H1 (cell line): ENCODE measurements around the gene F11. TPM values are rescaled to one million over a fixed set of nuclear protein-coding genes. Genes with fewer than 3 reads are reported as not detected.

Source experiments
- CTCF ChIA-PET: fragments of 300-600 bp; sonication (Branson Sonifier 250); formaldehyde crosslinking; loops from one replicate; lab custom pipeline; 2021; ENCODE audit not compliant: partially characterized antibody; lab: Charles Lee
- POLR2A ChIA-PET: fragments of 300-600 bp; sonication (Branson Sonifier 250); formaldehyde crosslinking; loops from one replicate; lab custom pipeline; 2021; ENCODE audit warnings: inconsistent platforms; ENCODE audit not compliant: partially characterized antibody; lab: Charles Lee
- DNase-seq, 2 experiments: peaks; one replicate each; pipeline versions ENCODE4 v3.0.0 to v3.0.0-alpha.2; 2010 to 2022; ENCODE audit warnings: low spot score in 2 of 2, low read depth in 1 of 2, mixed read lengths in 1 of 2
- FAIRE-seq: peaks from 2 replicates; lab custom pipeline; 2011; peaks lifted over from hg19 to GRCh38; lab: Jason Lieb, UNC
- H2AFZ ChIP-seq: 2 replicates; pipeline ENCODE4 v1.8.1; 2012; ENCODE audit warnings: low read length, inconsistent platforms
- H2AK5ac ChIP-seq: 2 replicates; pipeline ENCODE4 v1.6.1; 2013; ENCODE audit warnings: low read depth, low read length
- H2BK120ac ChIP-seq: replicated peaks from 2 replicates; pipeline ENCODE3; 2013; ENCODE audit warnings: low read depth, low read length, inconsistent platforms
- H2BK12ac ChIP-seq: 2 replicates; pipeline ENCODE4 v1.6.1; 2013; ENCODE audit warnings: low read depth, low read length
- H2BK15ac ChIP-seq: 2 replicates; pipeline ENCODE4 v1.6.1; 2013; ENCODE audit warnings: low read length
- H2BK20ac ChIP-seq: 2 replicates; pipeline ENCODE4 v1.6.1; 2013; ENCODE audit warnings: low read length
- H2BK5ac ChIP-seq: 2 replicates; pipeline ENCODE4 v1.6.1; 2013; ENCODE audit warnings: low read depth, low read length
- H3K14ac ChIP-seq: 2 replicates; pipeline ENCODE4 v1.6.1; 2013; ENCODE audit warnings: inconsistent platforms; ENCODE audit not compliant: insufficient read length
- H3K18ac ChIP-seq: 2 replicates; pipeline ENCODE4 v1.6.1; 2013; ENCODE audit warnings: low read length; ENCODE audit errors: extremely low read depth
- H3K23ac ChIP-seq: 2 replicates; pipeline ENCODE4 v1.6.1; 2013; ENCODE audit warnings: inconsistent platforms; ENCODE audit not compliant: insufficient read length
- H3K23me2 ChIP-seq: 2 replicates; pipeline ENCODE4 v1.6.1; 2013; ENCODE audit warnings: low read depth, low read length
- H3K27ac ChIP-seq: 2 replicates; pipeline ENCODE4 v1.6.1; 2011; ENCODE audit warnings: low read depth, low read length, inconsistent platforms
- H3K27me3 ChIP-seq, 4 experiments: replicated peaks in 1 of 4; 1 replicate in 1 of 4; 2 replicates in 3 of 4; pipeline versions ENCODE4 v1.6.1 to v1.8.1; 2011 to 2013; ENCODE audit warnings: low read length in 3 of 4, mild to moderate bottlenecking in 3 of 4, inconsistent platforms in 2 of 4, mixed read lengths in 2 of 4, moderate library complexity in 1 of 4; ENCODE audit not compliant: control insufficient read depth in 3 of 4, insufficient read depth in 3 of 4; ENCODE audit errors: extremely low read depth in 1 of 4
- H3K36me3 ChIP-seq, 4 experiments: 2 replicates each; pipeline versions ENCODE4 v1.6.1 to v1.8.1; 2011 to 2013; ENCODE audit warnings: mild to moderate bottlenecking in 4 of 4, low read length in 3 of 4, moderate library complexity in 2 of 4, control low read depth in 1 of 4, inconsistent platforms in 1 of 4; ENCODE audit not compliant: insufficient read depth in 4 of 4, control insufficient read depth in 2 of 4
- H3K4ac ChIP-seq: replicated peaks from 2 replicates; pipeline ENCODE3; 2013; ENCODE audit warnings: low read length, low read depth, mixed read lengths, inconsistent platforms; ENCODE audit not compliant: insufficient read length
- H3K4me1 ChIP-seq, 4 experiments: replicated peaks in 1 of 4; 1 replicate in 1 of 4; 2 replicates in 3 of 4; pipeline versions ENCODE4 v1.6.1 to v1.8.1; 2011 to 2013; ENCODE audit warnings: low read length in 3 of 4, inconsistent platforms in 2 of 4, mixed read lengths in 1 of 4; ENCODE audit not compliant: insufficient read depth in 4 of 4, control insufficient read depth in 3 of 4
- H3K4me2 ChIP-seq, 2 experiments: 2 replicates each; pipeline versions ENCODE4 v1.6.1 to v1.8.1; 2011 to 2013; ENCODE audit warnings: low read depth in 2 of 2, low read length in 2 of 2, control low read depth in 1 of 2, inconsistent platforms in 1 of 2, mild to moderate bottlenecking in 1 of 2; ENCODE audit not compliant: insufficient read depth in 1 of 2
- H3K4me3 ChIP-seq, 4 experiments: fragments of 200-600, 300-600 bp in 1 of 4; sonication (generic), shearing (Covaris generic), sonication (Bioruptor Twin) in 1 of 4; 2 replicates each; pipeline versions ENCODE4 v1.5.1 to v1.8.1; 2011 to 2016; ENCODE audit warnings: low read length in 4 of 4, low read depth in 3 of 4, control low read depth in 2 of 4, inconsistent platforms in 2 of 4, mild to moderate bottlenecking in 2 of 4, mixed read lengths in 1 of 4, moderate library complexity in 1 of 4; ENCODE audit not compliant: insufficient read depth in 2 of 4; ENCODE audit errors: extremely low read depth in 1 of 4
- H3K56ac ChIP-seq: replicated peaks from 2 replicates; pipeline ENCODE3; 2013; ENCODE audit warnings: low read depth, mild to moderate bottlenecking, mixed read lengths, low read length, inconsistent platforms; ENCODE audit not compliant: insufficient read length
- H3K79me1 ChIP-seq: 2 replicates; pipeline ENCODE4 v1.6.1; 2013; ENCODE audit warnings: low read depth, low read length, control low read depth
- H3K79me2 ChIP-seq, 2 experiments: 2 replicates each; pipeline versions ENCODE4 v1.6.1 to v1.8.1; 2012 to 2013; ENCODE audit warnings: low read length in 2 of 2, mild to moderate bottlenecking in 2 of 2, inconsistent platforms in 1 of 2; ENCODE audit not compliant: insufficient read depth in 2 of 2, control insufficient read depth in 1 of 2
- H3K9ac ChIP-seq, 4 experiments: replicated peaks in 1 of 4; 1 replicate in 1 of 4; 2 replicates in 3 of 4; pipeline versions ENCODE4 v1.6.1 to v1.8.1; 2011 to 2013; ENCODE audit warnings: low read depth in 3 of 4, low read length in 3 of 4, control low read depth in 2 of 4, mild to moderate bottlenecking in 2 of 4, moderate library complexity in 2 of 4, inconsistent platforms in 1 of 4; ENCODE audit errors: extremely low read depth in 1 of 4
- H3K9me3 ChIP-seq, 2 experiments: 2 replicates each; pipeline versions ENCODE4 v1.6.1 to v1.8.1; 2012 to 2013; ENCODE audit warnings: mild to moderate bottlenecking in 2 of 2, moderate library complexity in 2 of 2, control low read depth in 1 of 2, inconsistent platforms in 1 of 2, low read depth in 1 of 2, low read length in 1 of 2, mixed read lengths in 1 of 2; ENCODE audit not compliant: insufficient read depth in 2 of 2
- H4K20me1 ChIP-seq, 2 experiments: replicated peaks in 1 of 2; 2 replicates each; pipeline versions ENCODE3 to v1.8.1; 2011 to 2013; ENCODE audit warnings: inconsistent platforms in 2 of 2, low read length in 2 of 2, mild to moderate bottlenecking in 1 of 2; ENCODE audit not compliant: insufficient read depth in 2 of 2, control insufficient read depth in 1 of 2
- H4K5ac ChIP-seq: 2 replicates; pipeline ENCODE4 v1.6.1; 2013; ENCODE audit warnings: low read length, low read depth, mixed read lengths, inconsistent platforms; ENCODE audit not compliant: insufficient read length
- H4K8ac ChIP-seq: 2 replicates; pipeline ENCODE4 v1.8.0; 2013; ENCODE audit warnings: mild to moderate bottlenecking, moderate library complexity, low read length, inconsistent platforms; ENCODE audit not compliant: insufficient read depth; ENCODE audit errors: extremely low read depth
- H4K91ac ChIP-seq: replicated peaks from 2 replicates; pipeline ENCODE3; 2013; ENCODE audit warnings: low read length, mixed read lengths, inconsistent platforms; ENCODE audit not compliant: insufficient read length
- CBX5 ChIP-seq: fragments of 300-800, 300-1000 bp; sonication (generic); IDR thresholded peaks from 2 replicates; pipeline ENCODE4 v1.7.1; 2016; ENCODE audit warnings: antibody characterized with exemption, low read length, low read depth
- GABPA ChIP-seq: IDR thresholded peaks from 2 replicates; pipeline ENCODE4 v1.6.1; 2011; ENCODE audit warnings: mild to moderate bottlenecking, low read length, moderate library complexity, borderline replicate concordance; ENCODE audit not compliant: insufficient read depth
- HDAC2 ChIP-seq, 2 experiments: fragments of 300-600 bp in 1 of 2; sonication (generic) in 1 of 2; IDR thresholded peaks; 2 replicates each; pipeline ENCODE4 v1.6.1; 2011 to 2012; ENCODE audit warnings: low read depth in 2 of 2, low read length in 2 of 2, mild to moderate bottlenecking in 2 of 2, moderate library complexity in 2 of 2, borderline replicate concordance in 1 of 2, inconsistent platforms in 1 of 2
- POU5F1 ChIP-seq: IDR thresholded peaks from 2 replicates; pipeline ENCODE4 v1.6.1; 2011; ENCODE audit warnings: low read depth, mild to moderate bottlenecking, low read length, moderate library complexity
- RXRA ChIP-seq: IDR thresholded peaks from 2 replicates; pipeline ENCODE4 v1.6.1; 2011; ENCODE audit warnings: low read depth, mild to moderate bottlenecking, low read length, moderate library complexity; ENCODE audit not compliant: insufficient read depth
- SIX5 ChIP-seq: IDR thresholded peaks from 2 replicates; pipeline ENCODE4 v1.6.1; 2011; ENCODE audit warnings: mild to moderate bottlenecking, low read depth, low read length
- SP2 ChIP-seq: IDR thresholded peaks from 2 replicates; pipeline ENCODE4 v1.6.1; 2012; ENCODE audit warnings: mild to moderate bottlenecking, low read length, inconsistent platforms
- YY1 ChIP-seq: IDR thresholded peaks from 2 replicates; pipeline ENCODE4 v1.6.1; 2011; ENCODE audit warnings: low read depth, mild to moderate bottlenecking, low read length
- WGBS, 2 experiments: shearing (Covaris generic) in 1 of 2; methylation state at CpG; one replicate each; pipeline versions ENCODE4 v1.1.6 to v1.1.7; 2013 to 2015; ENCODE audit warnings: low lambda C conversion rate in 2 of 2, mixed read lengths in 2 of 2, inconsistent platforms in 1 of 2, low coverage in 1 of 2, missing lambda C conversion rate in 1 of 2; ENCODE audit not compliant: insufficient replicate concordance in 2 of 2, insufficient coverage in 1 of 2, insufficient read length in 1 of 2; ENCODE audit errors: extremely low coverage in 1 of 2, missing lambda C conversion rate in 1 of 2; 5-methylcytosine and 5-hydroxymethylcytosine counted together
- polyA plus RNA-seq, 7 experiments: library from polyadenylated mRNA; depleted of rRNA in 3 of 7; stranded (reverse) in 5 of 7; unstranded in 2 of 7; fragments of >200 nt in 5 of 7; fragments of 200-250 nt in 2 of 7; gene quantifications; 1 replicate in 5 of 7; 2 replicates in 1 of 7; 4 replicates in 1 of 7; pipeline versions ENCODE4 v1.2.1 to v1.2.3, GENCODE V29; 2011 to 2013; ENCODE audit warnings: missing spikeins in 2 of 7, mixed read lengths in 2 of 7
- total RNA-seq: library from RNA; stranded (reverse); fragmentation: NEBNext Ultra II Directional; extraction: Animal tissue kit (Norgen Biotek cat#: 25700); gene quantifications from 2 replicates; pipeline ENCODE4 v1.2.1, GENCODE V29; 2021

Gene F11
- total and polyA plus RNA-seq, 2 of the 8 experiments (the other 6 are each of a cell fraction or from before 2014, with no cell fraction given), result 0.27 to 0.99 TPM

DNA sequence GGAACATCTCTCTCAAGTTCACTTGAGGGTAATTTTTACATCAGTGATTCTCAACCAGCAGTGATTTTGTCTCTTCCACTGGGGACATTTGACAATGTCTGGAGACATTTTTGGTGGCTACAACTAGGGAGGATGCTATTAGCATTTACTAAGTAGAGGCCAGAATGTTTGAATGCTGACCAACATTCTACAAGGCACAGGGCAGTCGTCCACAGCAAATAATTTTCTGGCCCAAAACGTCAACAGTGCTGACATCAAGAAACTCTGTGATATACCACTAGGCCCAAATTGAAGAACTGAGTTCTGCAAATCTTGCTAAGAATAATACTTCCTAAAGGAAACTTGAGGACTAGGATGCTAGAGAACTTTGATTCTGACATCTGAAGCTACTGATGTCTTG lies 31.6 kb upstream of the F11 start:
- H3K14ac ChIP-seq, result no peak overlapping the region
- H2BK120ac ChIP-seq, result no peak overlapping the region
- no peaks in the 10 kb centered on the region for H3K79me2 ChIP-seq
- no peaks in the 10 kb centered on the region; the same call in 1 of the 2 replicates for H3K23me2 ChIP-seq
- no peak overlapping the region for H3K27ac ChIP-seq
- H3K4me1 ChIP-seq, result no peaks in the 10 kb centered on the region
- H2BK12ac ChIP-seq, result no peak overlapping the region
- H3K79me1 ChIP-seq, result no peaks in the 10 kb centered on the region
- TF ChIP-seq YY1 (no peak), RXRA (no peak), HDAC2 (IDR thresholded peaks at IDR 0.05; ENCODE audit: borderline replicate concordance in 1 of 2, low read depth in 2 of 2, low read length in 2 of 2) (no peak), CBX5 (no peak), SIX5 (no peak), SP2 (no peak), GABPA (no peak), POU5F1 (no peak)
- TF ChIP-seq, all 59 proteins: peak for 0
- Histone ChIP-seq H4K5ac (no peak overlapping the region), H2AK5ac (no peak overlapping the region), H3K9ac (no peak overlapping the region), H2BK15ac (no peak overlapping the region), H3K23ac (no peak overlapping the region), H2AFZ (no peak overlapping the region), H2BK5ac (no peak overlapping the region; the same call in 1 of the 2 replicates), H3K4ac (no peak overlapping the region), H2BK20ac (no peak overlapping the region), H4K8ac (no peak overlapping the region), H3K4me3 (no peak overlapping the region), H3K4me2 (no peak overlapping the region), H3K56ac (no peak overlapping the region), H3K18ac (no peak overlapping the region), H4K20me1 (no peaks in the 10 kb centered on the region), H3K36me3 (no peaks in the 10 kb centered on the region), H4K91ac (no peak overlapping the region), H3K27me3 (no peaks in the 10 kb centered on the region), H3K9me3 (no peaks in the 10 kb centered on the region; a peak in 1 of 4 replicates)
- CTCF ChIA-PET, result no interaction called here
- POLR2A ChIA-PET, result interaction anchor here (1.0 kb wide), 1 partner anchor 15 kb away, joined by 5 read pairs; no protein-coding TSS in a partner anchor
- FAIRE-seq (no peak), DNase-seq (no peak)
- WGBS, 2 experiments, result 70% methylated on average over 2 of the region's 2 CpGs; no CpG with 5 or more reads in 1 of the 2 experiments
